Fibroblast of lung (primary cell): Measurements from ENCODE around the gene ANO4.

Source experiments
- CTCF ChIP-seq, 2 donors: IDR thresholded peaks in 1 of 2; conservative IDR thresholded peaks in 1 of 2; 1 replicate in 1 of 2; 2 replicates in 1 of 2; pipeline ENCODE4 v1.5.1; 2011 to 2012; ENCODE audit warnings: low read length in 2 of 2, control low read depth in 1 of 2, inconsistent platforms in 1 of 2, low read depth in 1 of 2, mild to moderate bottlenecking in 1 of 2
- EZH2 ChIP-seq: IDR thresholded peaks from 2 replicates; pipeline ENCODE4 v1.5.1; 2012; ENCODE audit warnings: low read length, control low read depth, mild to moderate bottlenecking; ENCODE audit errors: missing control alignments

GRCh38 chr12:100920493-100920892 lies 125.9 kb downstream of the ANO4 start:
- no peak for TF ChIP-seq CTCF (conservative IDR thresholded peaks at IDR 0.05 in 1 of 2, IDR thresholded peaks at IDR 0.05 in 1 of 2; ENCODE audit: low read depth in 1 of 2, low read length in 2 of 2)
- no peak for TF ChIP-seq EZH2
